SK-N-MC (cell line): Measurements from ENCODE around the gene IFNA5.

Experiments used
- DNase-seq: peaks from one replicate; pipeline ENCODE4 v3.0.0-alpha.2; 2011; ENCODE audit warnings: low read depth, low spot score
- H3K27ac ChIP-seq: fragments of 200-600 bp; sonication (generic); 2 replicates; pipeline ENCODE4 v1.5.1; 2016; ENCODE audit warnings: mixed run types
- H3K36me3 ChIP-seq: fragments of 200-600 bp; sonication (generic); 2 replicates; pipeline ENCODE4 v1.6.1; 2017; ENCODE audit warnings: antibody characterized with exemption, low read length, mixed read lengths; ENCODE audit not compliant: insufficient read depth
- H3K4me3 ChIP-seq: fragments of 200-600 bp; sonication (generic); 2 replicates; pipeline ENCODE4 v1.5.1; 2016
- H3K9ac ChIP-seq: fragments of 200-600 bp; sonication (generic); 2 replicates; pipeline ENCODE4 v1.8.0; 2017; ENCODE audit warnings: mixed run types, mixed read lengths; ENCODE audit not compliant: insufficient read length
- H3K9me3 ChIP-seq: fragments of 200-600 bp; sonication (generic); 2 replicates; pipeline ENCODE4 v1.6.1; 2017; ENCODE audit warnings: low read depth, mild to moderate bottlenecking, antibody characterized with exemption, low read length, moderate library complexity, mixed read lengths
- EZH2 ChIP-seq: fragments of 200-600 bp; sonication (generic); IDR thresholded peaks from one replicate; pipeline ENCODE4 v1.6.1; 2017; ENCODE audit warnings: antibody characterized with exemption
- FOXP2 ChIP-seq: optimal IDR thresholded peaks from 2 replicates; pipeline ENCODE3; 2011; ENCODE audit warnings: mild to moderate bottlenecking, moderate library complexity; ENCODE audit not compliant: insufficient read depth; ENCODE audit errors: extremely low read length, control extremely low read depth
- POLR2AphosphoS5 ChIP-seq: IDR thresholded peaks from 2 replicates; pipeline ENCODE4 v1.6.1; 2012; ENCODE audit warnings: mild to moderate bottlenecking, low read depth, low read length, borderline replicate concordance

IFNA5 gene

DNA sequence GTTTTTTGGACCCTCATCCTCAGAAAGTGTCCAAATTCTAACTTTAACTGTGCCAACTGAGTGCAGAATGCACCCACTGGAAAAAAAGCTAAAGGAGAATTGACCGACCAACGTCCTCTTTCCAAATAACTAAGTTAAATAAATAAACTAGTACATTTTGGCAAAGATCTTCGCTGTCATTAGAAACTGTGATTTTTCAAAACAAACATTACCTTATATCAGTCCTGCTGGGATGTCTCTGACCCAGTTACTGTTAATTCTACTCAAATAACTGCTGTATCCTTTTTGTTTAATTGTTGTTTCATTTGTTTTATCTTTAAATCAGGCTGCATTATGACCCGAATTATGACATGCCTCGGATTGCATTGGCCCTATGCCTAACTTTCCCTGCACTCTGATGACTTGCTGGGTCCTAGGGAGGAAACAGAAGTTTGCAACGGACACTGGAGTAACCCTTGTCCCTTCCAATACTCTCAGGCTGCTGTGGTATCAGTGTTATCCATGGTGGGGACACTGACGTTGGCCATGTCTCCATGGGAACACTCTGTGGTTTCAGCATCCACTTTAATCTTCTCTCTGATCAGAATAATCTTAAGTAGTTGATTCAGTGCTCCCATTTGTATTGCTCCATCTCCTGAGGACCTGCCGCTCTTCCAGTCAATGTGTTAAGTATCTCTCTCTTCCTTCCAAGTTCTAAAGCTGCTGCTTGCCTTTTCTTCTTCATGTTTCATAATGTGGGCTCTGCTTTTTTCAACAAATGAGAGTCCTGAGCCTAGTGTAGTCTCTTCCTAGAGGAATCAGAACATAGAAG lies 11.1 kb upstream of the IFNA5 start:
- Histone ChIP-seq H3K4me3 (no peak overlapping the region), H3K9ac (no peak overlapping the region), H3K9me3 (no peaks in the 10 kb centered on the region), H3K27ac (no peak overlapping the region), H3K36me3 (no peaks in the 10 kb centered on the region)
- no peak for TF ChIP-seq EZH2
- TF ChIP-seq POLR2AphosphoS5: no peak
- TF ChIP-seq FOXP2: no peak
- DNase-seq: no peak

DNA sequence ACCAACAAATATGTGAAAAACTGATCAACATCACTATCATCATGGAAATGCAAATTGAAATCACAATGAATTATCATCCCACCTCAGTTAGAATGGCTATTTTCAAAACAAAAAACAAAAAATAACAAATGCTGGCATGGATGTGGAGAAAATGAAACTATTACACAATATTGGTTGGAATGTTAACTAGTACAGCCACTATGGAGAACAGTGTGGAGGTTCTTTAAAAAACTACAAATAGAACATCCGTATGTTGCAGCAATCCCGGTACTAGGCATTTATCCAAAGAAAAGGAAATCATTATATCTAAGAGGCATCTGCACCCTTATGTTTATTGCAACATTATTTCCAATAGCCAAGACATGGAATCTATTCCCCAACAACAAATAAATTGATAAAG lies 9.0 kb upstream of the IFNA5 start:
- Histone ChIP-seq H3K27ac (no peak overlapping the region), H3K36me3 (no peaks in the 10 kb centered on the region), H3K9ac (no peak overlapping the region), H3K9me3 (no peaks in the 10 kb centered on the region), H3K4me3 (no peak overlapping the region)
- DNase-seq: no peak
- TF ChIP-seq POLR2AphosphoS5 (no peak), EZH2 (no peak), FOXP2 (no peak)

DNA sequence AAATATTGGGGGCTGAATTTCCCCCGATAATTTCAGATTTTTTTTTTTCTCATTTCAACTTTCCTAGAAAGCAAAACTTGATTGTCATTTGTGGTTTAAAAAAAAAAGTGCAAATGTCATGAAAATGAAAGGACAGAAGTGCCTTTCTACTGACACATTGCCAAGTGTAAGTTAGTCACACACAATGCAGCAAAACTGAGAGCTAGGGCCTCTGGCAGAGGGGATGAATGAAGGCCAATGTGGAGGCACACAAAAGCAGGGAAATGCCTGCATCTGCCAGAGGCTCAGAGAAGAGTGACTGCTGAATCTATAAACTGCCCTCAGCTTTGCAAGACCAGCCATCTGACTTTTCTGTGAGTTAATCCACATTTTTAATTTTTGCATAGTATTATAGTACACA lies 6.8 kb upstream of the IFNA5 start:
- Histone ChIP-seq H3K4me3 (no peak overlapping the region), H3K36me3 (no peaks in the 10 kb centered on the region), H3K27ac (no peak overlapping the region), H3K9me3 (no peaks in the 10 kb centered on the region), H3K9ac (no peak overlapping the region)
- no peak for DNase-seq
- no peak for TF ChIP-seq EZH2

DNA sequence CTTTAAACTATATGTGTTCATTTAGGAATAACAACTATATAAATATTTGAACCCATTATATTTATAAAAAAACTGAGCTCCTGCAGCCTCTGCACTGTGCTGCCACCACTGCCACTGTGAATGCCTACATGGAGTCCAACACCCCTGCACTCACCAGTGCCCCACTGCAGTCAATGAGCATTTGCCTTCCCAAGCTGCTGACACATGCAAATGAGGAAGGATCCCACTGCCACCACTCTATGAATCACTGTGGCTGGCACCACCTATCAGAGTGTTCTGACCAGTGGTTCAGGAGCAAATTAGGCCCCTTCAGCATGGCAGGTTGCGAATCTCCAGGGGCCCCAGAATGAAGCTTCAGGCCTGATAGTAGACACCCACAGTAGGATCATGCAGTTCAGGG lies 9.1 kb downstream of the IFNA5 start:
- H3K4me3 ChIP-seq: no peak overlapping the region
- DNase-seq: no peak
- H3K9ac ChIP-seq: no peak overlapping the region
- no peak for TF ChIP-seq POLR2AphosphoS5
- TF ChIP-seq EZH2: no peak
- TF ChIP-seq FOXP2: no peak
- no peaks in the 10 kb centered on the region for H3K36me3 ChIP-seq
- H3K9me3 ChIP-seq: no peaks in the 10 kb centered on the region
- no peak overlapping the region for H3K27ac ChIP-seq

DNA sequence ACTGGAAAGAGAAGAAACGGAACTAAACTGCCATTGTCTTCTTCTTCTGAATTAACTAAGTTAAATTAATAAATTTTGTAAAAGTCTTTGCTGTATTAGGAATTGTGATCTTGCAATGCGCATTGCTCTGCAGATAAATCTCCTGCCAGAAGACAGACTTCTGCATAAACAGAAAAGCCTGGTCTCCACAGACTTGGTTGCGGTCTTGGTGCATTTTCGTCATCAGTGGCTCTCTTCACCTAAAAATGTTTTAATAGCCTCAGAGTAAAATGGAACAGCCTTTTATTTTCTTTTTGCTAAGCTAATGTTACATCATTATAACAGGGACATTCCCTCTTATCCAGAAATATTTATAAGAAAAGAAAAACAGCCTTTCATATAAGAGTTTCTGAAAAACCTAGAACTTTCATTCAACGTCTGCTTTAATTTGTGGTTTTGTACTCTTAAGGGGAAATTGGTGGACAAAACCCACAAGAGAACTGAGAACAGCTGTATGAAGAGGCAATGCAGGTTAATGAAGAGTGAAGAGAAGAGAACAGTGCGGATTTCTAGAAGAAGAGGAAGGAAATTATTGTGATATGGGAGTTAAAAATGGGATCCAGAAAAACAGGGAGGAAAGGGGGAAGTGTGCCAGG lies 10.1 kb downstream of the IFNA5 start:
- Histone ChIP-seq H3K9me3 (no peaks in the 10 kb centered on the region), H3K9ac (no peak overlapping the region), H3K4me3 (no peak overlapping the region), H3K36me3 (no peaks in the 10 kb centered on the region), H3K27ac (no peak overlapping the region)
- TF ChIP-seq FOXP2: no peak
- no peak for TF ChIP-seq EZH2
- TF ChIP-seq POLR2AphosphoS5: no peak
- DNase-seq: no peak

DNA sequence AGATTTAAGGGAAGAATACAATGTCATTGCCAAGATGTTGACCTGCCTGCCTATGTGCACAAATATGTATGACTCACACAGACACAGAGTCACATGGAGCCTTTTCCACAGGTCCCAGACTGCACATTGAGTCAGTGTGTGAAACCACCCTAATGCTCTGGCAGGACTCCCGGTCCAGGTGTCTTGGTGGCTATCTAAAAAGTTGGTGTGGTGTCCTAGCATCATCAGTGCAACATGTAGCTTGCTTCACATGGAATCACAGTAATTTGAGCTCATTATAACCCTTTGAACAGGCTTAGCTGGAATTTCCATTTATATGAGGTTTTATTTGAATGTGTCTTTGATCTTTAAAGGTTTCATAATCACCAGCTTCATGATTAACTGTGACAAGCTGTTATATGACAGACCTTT lies 10.7 kb downstream of the IFNA5 start:
- Histone ChIP-seq H3K9me3 (no peaks in the 10 kb centered on the region), H3K4me3 (no peak overlapping the region), H3K36me3 (no peaks in the 10 kb centered on the region), H3K27ac (no peak overlapping the region), H3K9ac (no peak overlapping the region)
- TF ChIP-seq POLR2AphosphoS5: no peak
- TF ChIP-seq FOXP2: no peak
- TF ChIP-seq EZH2: no peak
- DNase-seq: no peak

DNA sequence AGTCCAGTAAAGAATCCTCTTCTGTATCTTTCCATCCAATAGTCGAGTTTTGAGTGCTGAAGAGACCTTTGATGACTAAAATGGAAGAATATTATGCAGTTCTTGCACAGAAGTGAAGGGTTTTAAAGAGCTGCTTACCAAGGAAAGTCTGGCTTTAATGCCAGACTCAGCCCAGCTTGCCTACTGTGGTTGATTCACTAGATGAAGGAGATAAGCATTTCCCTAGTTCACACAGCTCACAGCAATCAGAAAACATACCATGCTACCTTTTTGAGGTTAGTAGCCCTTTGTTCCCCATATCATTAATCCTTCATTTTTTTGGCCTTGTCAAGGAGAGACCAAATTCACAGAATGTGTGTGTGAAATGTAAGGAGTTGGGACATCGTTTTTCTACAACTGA lies 15.3 kb downstream of the IFNA5 start:
- no peak for TF ChIP-seq EZH2
- no peak for TF ChIP-seq POLR2AphosphoS5
- TF ChIP-seq FOXP2: no peak
- H3K9me3 ChIP-seq: no peaks in the 10 kb centered on the region
- no peak overlapping the region for H3K27ac ChIP-seq
- no peak for DNase-seq
- H3K4me3 ChIP-seq: no peak overlapping the region
- H3K9ac ChIP-seq: no peak overlapping the region
- H3K36me3 ChIP-seq: no peaks in the 10 kb centered on the region

DNA sequence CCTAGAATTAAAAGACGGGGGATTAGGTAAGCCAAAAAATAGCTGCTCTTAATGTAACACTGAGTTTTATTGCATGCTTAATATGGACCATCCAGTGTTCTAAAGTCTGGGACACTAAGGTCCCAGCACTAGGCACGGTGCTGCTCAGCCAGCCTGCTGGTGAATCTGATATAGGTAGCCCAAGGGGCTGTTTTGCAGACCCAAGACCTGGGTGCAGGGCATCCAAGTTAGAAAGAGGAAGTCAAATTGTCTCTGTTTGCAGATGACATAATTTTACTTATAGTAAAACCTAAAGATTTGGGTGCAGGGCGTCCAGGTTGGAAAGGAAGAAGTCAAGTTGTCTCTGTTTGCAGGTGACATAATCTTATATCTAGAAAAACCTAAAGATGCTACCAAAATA lies 17.8 kb downstream of the IFNA5 start:
- Histone ChIP-seq H3K27ac (no peak overlapping the region), H3K9me3 (no peaks in the 10 kb centered on the region), H3K4me3 (no peak overlapping the region), H3K36me3 (no peaks in the 10 kb centered on the region), H3K9ac (no peak overlapping the region)
- TF ChIP-seq FOXP2: no peak
- no peak for TF ChIP-seq POLR2AphosphoS5
- no peak for TF ChIP-seq EZH2
- no peak for DNase-seq

DNA sequence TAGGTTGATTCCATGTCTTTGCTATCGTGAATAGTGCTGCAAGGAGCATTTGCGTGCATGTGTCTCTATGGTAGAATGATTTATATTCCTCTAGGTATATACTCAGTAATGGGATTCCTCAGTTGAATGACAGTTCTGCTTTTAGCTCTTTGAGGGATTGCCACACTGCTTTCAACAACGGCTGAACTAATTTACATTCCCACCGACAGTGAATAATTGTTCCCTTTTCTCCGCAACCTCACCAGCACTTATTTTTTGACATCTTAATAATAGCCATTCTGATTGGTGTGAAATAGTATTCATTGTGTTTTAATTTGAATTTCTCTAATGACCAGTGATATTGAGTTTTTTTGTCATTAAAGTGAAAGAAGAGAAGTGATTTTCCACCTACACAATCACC lies 18.5 kb downstream of the IFNA5 start:
- no peak for DNase-seq
- H3K4me3 ChIP-seq: no peak overlapping the region
- no peak overlapping the region for H3K9ac ChIP-seq
- no peak overlapping the region for H3K27ac ChIP-seq
- no peaks in the 10 kb centered on the region for H3K36me3 ChIP-seq
- TF ChIP-seq POLR2AphosphoS5 (no peak), FOXP2 (no peak), EZH2 (no peak)
- no peaks in the 10 kb centered on the region for H3K9me3 ChIP-seq
